Measurements from ENCODE around the gene ATF3.

- no peak for TF ChIP-seq EZH2 (IDR thresholded peaks at IDR 0.05; ENCODE audit: borderline replicate concordance, low read length)
- TF ChIP-seq, protein P1, sequence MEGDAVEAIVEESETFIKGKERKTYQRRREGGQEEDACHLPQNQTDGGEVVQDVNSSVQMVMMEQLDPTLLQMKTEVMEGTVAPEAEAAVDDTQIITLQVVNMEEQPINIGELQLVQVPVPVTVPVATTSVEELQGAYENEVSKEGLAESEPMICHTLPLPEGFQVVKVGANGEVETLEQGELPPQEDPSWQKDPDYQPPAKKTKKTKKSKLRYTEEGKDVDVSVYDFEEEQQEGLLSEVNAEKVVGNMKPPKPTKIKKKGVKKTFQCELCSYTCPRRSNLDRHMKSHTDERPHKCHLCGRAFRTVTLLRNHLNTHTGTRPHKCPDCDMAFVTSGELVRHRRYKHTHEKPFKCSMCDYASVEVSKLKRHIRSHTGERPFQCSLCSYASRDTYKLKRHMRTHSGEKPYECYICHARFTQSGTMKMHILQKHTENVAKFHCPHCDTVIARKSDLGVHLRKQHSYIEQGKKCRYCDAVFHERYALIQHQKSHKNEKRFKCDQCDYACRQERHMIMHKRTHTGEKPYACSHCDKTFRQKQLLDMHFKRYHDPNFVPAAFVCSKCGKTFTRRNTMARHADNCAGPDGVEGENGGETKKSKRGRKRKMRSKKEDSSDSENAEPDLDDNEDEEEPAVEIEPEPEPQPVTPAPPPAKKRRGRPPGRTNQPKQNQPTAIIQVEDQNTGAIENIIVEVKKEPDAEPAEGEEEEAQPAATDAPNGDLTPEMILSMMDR (conservative IDR thresholded peaks at IDR 0.05 in 1 of 2, IDR thresholded peaks at IDR 0.05 in 1 of 2; ENCODE audit: extremely low read depth in 1 of 2, insufficient read depth in 1 of 2, low read depth in 1 of 2, low read length in 2 of 2): no peak
These were observed 39.5 kb upstream of the ATF3 start for GRCh38 chr1:212568978-212569537.
